LNCAP (cell line): Measurements from ENCODE around the gene EFEMP1.

Experiments
- TF ChIP-seq, protein P1 (sequence below): fragments of 450-650 bp; IDR thresholded peaks from 2 replicates; pipeline ENCODE4 v1.5.1; 2017; ENCODE audit warnings: mild to moderate bottlenecking

The EFEMP1 gene

DNA sequence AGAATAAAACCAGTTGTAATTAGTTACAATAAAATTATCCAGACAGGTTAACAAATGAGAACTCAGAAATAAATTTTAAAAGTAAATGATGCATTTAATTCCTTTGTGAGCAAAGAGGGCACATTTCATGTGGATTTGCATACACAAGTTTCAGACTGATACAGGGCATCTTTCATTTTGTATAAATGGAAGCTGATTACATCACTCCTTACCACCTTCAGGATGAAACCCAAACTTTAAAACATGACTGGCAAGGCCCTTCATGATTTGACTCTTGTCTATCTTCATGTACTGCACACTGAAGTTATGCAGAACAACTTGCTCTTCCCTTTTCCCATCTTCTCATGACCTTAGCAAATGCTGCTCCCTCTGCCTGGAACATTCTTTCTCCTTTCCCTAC is 26.9 kb downstream of the EFEMP1 start:
- TF ChIP-seq, protein P1, sequence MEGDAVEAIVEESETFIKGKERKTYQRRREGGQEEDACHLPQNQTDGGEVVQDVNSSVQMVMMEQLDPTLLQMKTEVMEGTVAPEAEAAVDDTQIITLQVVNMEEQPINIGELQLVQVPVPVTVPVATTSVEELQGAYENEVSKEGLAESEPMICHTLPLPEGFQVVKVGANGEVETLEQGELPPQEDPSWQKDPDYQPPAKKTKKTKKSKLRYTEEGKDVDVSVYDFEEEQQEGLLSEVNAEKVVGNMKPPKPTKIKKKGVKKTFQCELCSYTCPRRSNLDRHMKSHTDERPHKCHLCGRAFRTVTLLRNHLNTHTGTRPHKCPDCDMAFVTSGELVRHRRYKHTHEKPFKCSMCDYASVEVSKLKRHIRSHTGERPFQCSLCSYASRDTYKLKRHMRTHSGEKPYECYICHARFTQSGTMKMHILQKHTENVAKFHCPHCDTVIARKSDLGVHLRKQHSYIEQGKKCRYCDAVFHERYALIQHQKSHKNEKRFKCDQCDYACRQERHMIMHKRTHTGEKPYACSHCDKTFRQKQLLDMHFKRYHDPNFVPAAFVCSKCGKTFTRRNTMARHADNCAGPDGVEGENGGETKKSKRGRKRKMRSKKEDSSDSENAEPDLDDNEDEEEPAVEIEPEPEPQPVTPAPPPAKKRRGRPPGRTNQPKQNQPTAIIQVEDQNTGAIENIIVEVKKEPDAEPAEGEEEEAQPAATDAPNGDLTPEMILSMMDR, result no peak

DNA sequence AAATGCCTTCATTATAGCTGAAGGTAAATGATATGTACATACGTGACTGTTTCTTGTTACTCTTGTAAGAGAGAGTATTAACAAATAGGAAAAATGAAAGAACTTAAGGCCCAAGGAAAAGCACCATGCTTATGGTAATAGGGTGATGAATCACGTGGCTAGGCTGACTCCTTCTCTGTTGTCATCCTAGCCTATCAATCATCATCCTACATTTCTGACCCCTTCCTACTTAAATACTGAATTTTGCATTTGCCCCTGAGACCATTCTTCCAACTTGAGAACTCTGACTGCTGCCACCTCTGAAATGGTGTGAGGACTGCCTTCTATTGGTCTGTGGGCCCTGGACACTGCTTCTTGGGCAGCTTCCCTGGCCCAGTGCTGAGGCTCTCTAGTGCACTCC is 28.9 kb downstream of the EFEMP1 start:
- TF ChIP-seq, protein P1, result no peak

DNA sequence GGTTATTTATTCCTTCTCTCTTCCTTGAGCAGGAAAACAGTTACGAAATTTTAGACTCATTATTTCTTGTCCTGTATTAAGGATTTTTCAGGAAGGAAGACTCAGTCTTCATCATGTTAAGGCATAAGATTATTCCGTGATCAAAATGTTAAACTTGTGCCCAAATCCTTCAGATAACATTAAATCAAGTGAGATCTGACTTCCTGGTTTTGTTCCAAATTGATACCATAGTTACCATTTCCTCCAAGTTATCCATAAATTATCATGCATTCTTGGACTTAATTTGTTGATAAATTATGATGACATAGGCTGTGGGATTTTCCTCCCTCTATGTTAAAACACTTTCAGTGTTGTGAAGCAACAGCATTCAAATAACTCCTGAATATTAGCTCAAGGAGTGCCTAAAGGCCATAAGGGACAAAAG is 31.9 kb downstream of the EFEMP1 start:
- TF ChIP-seq, protein P1, result no peak

DNA sequence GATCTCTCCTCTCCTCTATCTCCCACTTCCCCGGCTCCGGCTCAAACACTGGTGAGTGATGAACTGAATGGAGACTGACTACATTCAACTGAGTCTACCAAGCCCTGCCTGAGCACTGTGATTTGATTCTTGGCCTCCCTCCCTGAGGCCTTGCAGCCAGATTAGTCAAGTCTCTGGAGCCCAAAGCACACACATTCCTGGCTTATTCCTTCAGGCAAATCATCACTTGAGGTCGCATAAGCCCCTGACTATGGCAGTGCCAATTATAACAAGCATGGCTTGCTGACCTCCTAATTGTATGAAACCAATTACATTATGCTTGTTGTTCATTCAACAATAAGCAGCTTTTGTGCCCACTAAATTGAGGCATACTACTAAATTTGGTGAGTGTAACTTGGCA is 34.6 kb downstream of the EFEMP1 start:
- TF ChIP-seq, protein P1, result no peak

DNA sequence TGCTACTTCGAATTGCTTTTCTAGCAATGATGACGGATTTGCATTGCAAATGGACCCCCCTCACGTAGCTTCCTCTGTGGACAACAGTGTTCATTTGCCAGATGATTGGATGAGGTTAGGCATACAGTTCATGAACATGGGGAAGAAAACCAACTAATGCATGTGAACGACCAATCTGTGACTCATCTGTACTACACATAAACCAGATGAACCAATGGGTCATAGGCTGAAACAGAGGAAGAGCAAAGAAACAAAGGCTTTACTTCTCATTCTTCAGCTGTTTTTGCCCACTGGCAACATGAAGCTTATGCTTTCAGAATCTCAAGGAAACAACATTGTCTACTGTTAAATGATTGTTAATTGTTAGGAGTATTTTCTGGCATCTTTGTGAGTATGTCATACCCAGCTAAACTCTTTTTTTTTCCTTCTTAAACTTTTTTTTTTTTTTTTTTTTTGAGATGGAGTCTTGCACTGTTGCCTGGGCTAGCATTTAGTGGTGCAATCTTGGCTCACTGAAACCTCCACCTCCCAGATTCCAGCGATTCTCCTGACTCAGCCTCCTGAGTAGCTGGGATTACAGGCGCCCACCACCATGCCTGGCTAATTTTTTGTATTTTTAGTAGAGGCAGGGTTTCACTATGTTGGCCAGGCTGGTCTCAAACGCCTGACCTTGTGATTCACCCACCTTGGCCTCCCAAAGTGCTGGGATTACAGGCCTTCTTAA is 35.5 kb downstream of the EFEMP1 start:
- TF ChIP-seq, protein P1, result no peak

DNA sequence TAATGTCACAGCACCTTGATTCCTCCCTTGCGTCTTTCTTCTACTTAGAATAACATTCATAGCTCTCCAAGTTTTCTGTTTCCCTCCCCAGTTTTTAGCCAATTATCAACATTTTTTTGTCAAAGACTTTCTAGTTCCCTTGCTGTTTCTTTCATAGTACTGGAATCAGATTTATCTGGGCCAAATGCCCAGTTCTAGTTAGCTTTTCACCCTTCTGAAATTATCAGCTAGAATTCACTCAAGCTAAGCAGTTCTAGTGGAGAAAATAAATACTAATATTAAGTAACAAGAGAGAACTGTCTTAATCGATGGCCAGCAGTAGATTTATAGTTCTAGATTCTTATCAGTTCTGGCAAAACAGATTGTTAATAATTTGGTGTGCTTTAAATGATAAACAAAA is 36.2 kb downstream of the EFEMP1 start:
- TF ChIP-seq, protein P1, result no peak

DNA sequence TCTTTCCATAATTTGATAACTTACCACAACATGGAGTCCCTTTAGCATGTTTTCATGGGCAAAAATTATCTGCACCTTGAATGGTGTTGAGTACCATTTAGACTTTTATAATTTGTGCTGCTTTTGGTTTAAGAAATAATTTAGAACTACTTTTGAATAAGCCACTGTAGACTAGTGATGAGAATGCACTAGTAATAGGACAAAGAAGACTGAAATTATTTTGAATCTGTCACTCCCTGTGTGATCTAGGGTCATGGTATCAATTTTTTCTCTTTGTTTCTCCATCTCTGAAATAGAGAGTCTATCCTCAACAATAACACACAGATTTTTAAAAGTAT is 37.7 kb downstream of the EFEMP1 start:
- TF ChIP-seq, protein P1, result no peak
